T-helper 2 cell treated with Interferon-gamma antibody and Interleukin-4, amounts not matched to agents 5 μg/mL and 100 μg/mL, for 36 hours (primary cell): ENCODE data around the gene SERPING1.

Source experiments
- DNase-seq: peaks from one replicate; pipeline ENCODE4 v3.0.0; 2021; ENCODE audit warnings: low spot score
- H3K27ac Mint-ChIP-seq: one replicate; pipeline ENCODE4 v1.8.0; 2021; ENCODE audit warnings: mild to moderate bottlenecking, mixed read lengths
- H3K27me3 Mint-ChIP-seq: one replicate; pipeline ENCODE4 v1.8.0; 2021; ENCODE audit warnings: low read depth, mixed read lengths
- H3K36me3 Mint-ChIP-seq: one replicate; pipeline ENCODE4 v1.8.0; 2021; ENCODE audit warnings: low read depth, mixed read lengths
- H3K4me1 Mint-ChIP-seq: one replicate; pipeline ENCODE4 v1.8.0; 2021; ENCODE audit warnings: low read depth, mixed read lengths
- H3K4me3 Mint-ChIP-seq: one replicate; pipeline ENCODE4 v1.8.0; 2022; ENCODE audit warnings: mild to moderate bottlenecking, moderate library complexity, mixed read lengths
- H3K9me3 Mint-ChIP-seq: one replicate; pipeline ENCODE4 v1.8.0; 2021; ENCODE audit warnings: mixed read lengths

Gene SERPING1

GRCh38 chr11:57597461-57597915 is at the start of gene SERPING1:
Gene SERPING1, plus strand, starts transcription at chr11:57597685. Its CDS starts 586 bp downstream, at chr11:57598271.
- Mint-ChIP-seq H3K27me3 (peaks cover 39% of the 10 kb centered on the region), H3K36me3 (no peaks in the 10 kb centered on the region), H3K27ac (no peak within 1 kb of the TSS), H3K4me1 (peaks cover 1% of the 10 kb centered on the region), H3K9me3 (no peaks in the 10 kb centered on the region), H3K4me3 (no peak within 1 kb of the TSS)
- DNase-seq, result no peak

GRCh38 chr11:57547854-57548377 is 49.6 kb upstream of the SERPING1 start:
- DNase-seq, result no peak
- peaks cover 2% of the 10 kb centered on the region for H3K4me1 Mint-ChIP-seq
- no peak overlapping the region for H3K4me3 Mint-ChIP-seq
- no peaks in the 10 kb centered on the region for H3K9me3 Mint-ChIP-seq
- peaks cover 38% of the 10 kb centered on the region for H3K36me3 Mint-ChIP-seq
- H3K27me3 Mint-ChIP-seq, result no peaks in the 10 kb centered on the region
- H3K27ac Mint-ChIP-seq, result peak overlapping the region; percentile 41

- Mint-ChIP-seq H3K4me1 (peaks cover 6% of the 10 kb centered on the region), H3K27ac (no peak overlapping the region), H3K27me3 (no peaks in the 10 kb centered on the region), H3K4me3 (no peak overlapping the region), H3K9me3 (no peaks in the 10 kb centered on the region), H3K36me3 (peaks cover 57% of the 10 kb centered on the region)
- DNase-seq, result no peak
Measured at GRCh38 chr11:57549983-57550382, 47.5 kb upstream of the SERPING1 start.

GRCh38 chr11:57551941-57552340 is 45.5 kb upstream of the SERPING1 start:
- peaks cover 10% of the 10 kb centered on the region for H3K4me1 Mint-ChIP-seq
- no peaks in the 10 kb centered on the region for H3K9me3 Mint-ChIP-seq

GRCh38 chr11:57552479-57552878 is 45.0 kb upstream of the SERPING1 start:
- Mint-ChIP-seq H3K36me3 (peaks cover 68% of the 10 kb centered on the region), H3K9me3 (no peaks in the 10 kb centered on the region), H3K27me3 (no peaks in the 10 kb centered on the region), H3K4me1 (peaks cover 10% of the 10 kb centered on the region), H3K27ac (no peak overlapping the region), H3K4me3 (no peak overlapping the region)
- DNase-seq, result no peak

More at GRCh38 chr11:57551941-57552340, 45.5 kb upstream of the SERPING1 start:
- H3K27me3 Mint-ChIP-seq, result no peaks in the 10 kb centered on the region
- no peak for DNase-seq
- H3K27ac Mint-ChIP-seq, result no peak overlapping the region
- no peak overlapping the region for H3K4me3 Mint-ChIP-seq
- H3K36me3 Mint-ChIP-seq, result peaks cover 70% of the 10 kb centered on the region

- peaks cover 8% of the 10 kb centered on the region for H3K4me1 Mint-ChIP-seq
- H3K27ac Mint-ChIP-seq, result peak overlapping the region; percentile 36
- no peak for DNase-seq
- H3K9me3 Mint-ChIP-seq, result no peaks in the 10 kb centered on the region
- H3K27me3 Mint-ChIP-seq, result no peaks in the 10 kb centered on the region
- peaks cover 75% of the 10 kb centered on the region for H3K36me3 Mint-ChIP-seq
- peak overlapping the region; percentile 8 for H3K4me3 Mint-ChIP-seq
Measured at GRCh38 chr11:57555393-57555792, 42.1 kb upstream of the SERPING1 start.

- Mint-ChIP-seq H3K4me3 (no peak overlapping the region), H3K27me3 (no peaks in the 10 kb centered on the region), H3K4me1 (peaks cover 9% of the 10 kb centered on the region), H3K9me3 (no peaks in the 10 kb centered on the region), H3K27ac (no peak overlapping the region), H3K36me3 (peaks cover 72% of the 10 kb centered on the region)
- no peak for DNase-seq
Measured at GRCh38 chr11:57556041-57556440, 41.4 kb upstream of the SERPING1 start.

- H3K36me3 Mint-ChIP-seq, result peaks cover 67% of the 10 kb centered on the region
- H3K27ac Mint-ChIP-seq, result no peak overlapping the region
- no peaks in the 10 kb centered on the region for H3K9me3 Mint-ChIP-seq
- no peaks in the 10 kb centered on the region for H3K27me3 Mint-ChIP-seq
- no peak overlapping the region for H3K4me3 Mint-ChIP-seq
- no peak for DNase-seq
- peaks cover 27% of the 10 kb centered on the region for H3K4me1 Mint-ChIP-seq
Measured at GRCh38 chr11:57560146-57560545, 37.3 kb upstream of the SERPING1 start.

GRCh38 chr11:57562596-57562995 is 34.9 kb upstream of the SERPING1 start:
- Mint-ChIP-seq H3K9me3 (no peaks in the 10 kb centered on the region), H3K27me3 (no peaks in the 10 kb centered on the region), H3K4me1 (peaks cover 29% of the 10 kb centered on the region), H3K36me3 (peaks cover 60% of the 10 kb centered on the region), H3K27ac (peak overlapping the region; percentile 72), H3K4me3 (no peak overlapping the region)
- DNase-seq, result no peak

GRCh38 chr11:57566005-57566904 is 31.2 kb upstream of the SERPING1 start:
- Mint-ChIP-seq H3K9me3 (no peaks in the 10 kb centered on the region), H3K36me3 (peaks cover 37% of the 10 kb centered on the region), H3K27me3 (no peaks in the 10 kb centered on the region), H3K4me1 (peaks cover 33% of the 10 kb centered on the region), H3K4me3 (peak overlapping the region; percentile 98), H3K27ac (peak overlapping the region; percentile 87)
- peak; percentile 30 for DNase-seq

- Mint-ChIP-seq H3K4me1 (peaks cover 28% of the 10 kb centered on the region), H3K27me3 (no peaks in the 10 kb centered on the region), H3K9me3 (no peaks in the 10 kb centered on the region), H3K4me3 (peak overlapping the region; percentile 98), H3K36me3 (peaks cover 31% of the 10 kb centered on the region), H3K27ac (peak overlapping the region; percentile 87)
- DNase-seq, result peak; percentile 30
Measured at GRCh38 chr11:57566905-57567514, 30.5 kb upstream of the SERPING1 start.

- H3K36me3 Mint-ChIP-seq, result peaks cover 29% of the 10 kb centered on the region
- peaks cover 26% of the 10 kb centered on the region for H3K4me1 Mint-ChIP-seq
- no peaks in the 10 kb centered on the region for H3K9me3 Mint-ChIP-seq
- DNase-seq, result peak; percentile 64
- no peaks in the 10 kb centered on the region for H3K27me3 Mint-ChIP-seq
- peak within 1 kb of the TSS; percentile 97 for H3K27ac Mint-ChIP-seq
- peak within 1 kb of the TSS; percentile 98 for H3K4me3 Mint-ChIP-seq
Measured at GRCh38 chr11:57567515-57568329, 29.8 kb upstream of the SERPING1 start, which contains the start of gene UBE2L6. Gene UBE2L6, minus strand, starts transcription at chr11:57567672. Its CDS starts 61 bp downstream, at chr11:57567611.

GRCh38 chr11:57568330-57568766 is 29.1 kb upstream of the SERPING1 start:
- Mint-ChIP-seq H3K27me3 (no peaks in the 10 kb centered on the region), H3K9me3 (no peaks in the 10 kb centered on the region), H3K36me3 (peaks cover 25% of the 10 kb centered on the region), H3K4me3 (peak overlapping the region; percentile 98), H3K4me1 (peaks cover 21% of the 10 kb centered on the region), H3K27ac (peak overlapping the region; percentile 97)
- peak; percentile 84 for DNase-seq
